NCI-H128 (cell line): ENCODE data around the gene MAP3K8.

Experiments
- DNase-seq: peaks from one replicate; lab custom pipeline; 2025; ENCODE audit not compliant: unreplicated experiment; lab: John Stamatoyannopoulos, UW

Gene MAP3K8

DNA sequence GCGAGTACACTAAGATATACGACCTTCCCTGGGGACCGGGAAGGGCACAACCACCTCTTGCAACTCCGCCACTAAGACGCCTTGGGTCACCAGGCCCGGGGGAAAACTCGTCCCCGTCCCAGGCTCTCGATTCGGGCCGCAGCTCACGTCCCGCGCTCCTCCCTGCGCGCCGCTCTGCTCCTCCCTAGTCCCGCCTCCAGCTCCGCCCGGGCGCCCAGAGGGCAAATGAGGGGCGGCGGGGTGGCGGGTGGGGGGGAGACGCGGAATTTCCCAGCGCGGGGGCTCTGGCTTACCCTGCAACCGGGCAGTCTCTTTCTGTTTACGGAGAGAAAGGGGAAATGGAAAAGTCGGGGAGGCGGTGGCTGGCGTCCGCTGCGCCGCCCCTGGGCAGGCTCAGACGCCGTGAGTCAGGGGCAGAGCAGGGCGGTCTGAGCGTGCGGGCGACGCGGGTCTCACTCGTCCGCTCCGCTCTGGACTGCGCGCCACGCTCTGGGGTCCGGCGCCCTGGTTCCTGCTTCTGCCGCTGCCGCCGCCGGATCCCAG is at the start of gene MAP3K8:
TSS of gene MAP3K8 (plus strand) at position 455 of the 543 bp plus-strand sequence. CDS start 4,755 bp downstream, outside the sequence.
- DNase-seq = peak; percentile 25

- DNase-seq = no peak
Observed at GRCh38 chr10:30384701-30385201, 49.2 kb upstream of the MAP3K8 start.

DNA sequence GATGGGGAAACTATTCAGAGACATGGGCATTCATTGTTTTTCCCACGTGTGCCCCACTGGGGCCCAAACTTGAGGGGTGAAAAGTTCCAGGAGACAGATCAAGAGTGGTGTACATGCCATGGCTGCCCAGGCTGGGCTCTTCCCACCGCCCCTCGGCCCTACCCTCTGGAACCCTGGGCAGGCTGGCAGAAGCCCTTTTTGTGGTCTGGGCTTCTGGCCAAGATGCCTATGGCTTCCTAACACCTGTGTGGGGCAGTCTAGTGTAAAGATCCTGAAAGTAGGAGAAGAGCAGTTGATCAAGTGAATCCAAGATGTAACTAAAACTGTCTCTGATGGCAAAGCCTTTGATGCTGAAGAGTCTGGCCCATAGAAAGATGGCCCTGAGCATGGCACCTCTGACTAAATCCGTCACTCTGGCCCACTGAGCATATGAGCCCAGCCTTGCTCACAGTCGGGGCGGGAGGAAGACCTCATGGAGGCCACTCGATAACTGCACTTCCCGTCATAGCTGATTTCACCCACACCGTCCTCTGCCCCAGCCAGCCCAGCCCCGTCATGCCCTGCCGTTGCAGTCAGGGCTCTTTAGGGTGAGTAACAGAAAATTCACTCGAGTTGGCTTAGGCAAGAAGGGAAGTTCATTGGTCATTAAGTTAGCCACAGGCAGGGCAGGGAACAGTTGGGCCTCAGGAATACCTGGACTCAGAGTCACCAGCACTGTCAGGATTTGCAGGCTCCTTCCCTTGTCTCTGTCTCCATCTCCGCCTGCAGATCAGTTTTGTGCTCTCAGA is 47.0 kb upstream of the MAP3K8 start:
- DNase-seq = no peak

- DNase-seq = no peak
Observed at GRCh38 chr10:30387646-30388243, 46.2 kb upstream of the MAP3K8 start.

- DNase-seq = no peak
Observed at GRCh38 chr10:30389543-30389942, 44.4 kb upstream of the MAP3K8 start.

GRCh38 chr10:30390207-30390606 is 43.8 kb upstream of the MAP3K8 start:
- DNase-seq = no peak

DNA sequence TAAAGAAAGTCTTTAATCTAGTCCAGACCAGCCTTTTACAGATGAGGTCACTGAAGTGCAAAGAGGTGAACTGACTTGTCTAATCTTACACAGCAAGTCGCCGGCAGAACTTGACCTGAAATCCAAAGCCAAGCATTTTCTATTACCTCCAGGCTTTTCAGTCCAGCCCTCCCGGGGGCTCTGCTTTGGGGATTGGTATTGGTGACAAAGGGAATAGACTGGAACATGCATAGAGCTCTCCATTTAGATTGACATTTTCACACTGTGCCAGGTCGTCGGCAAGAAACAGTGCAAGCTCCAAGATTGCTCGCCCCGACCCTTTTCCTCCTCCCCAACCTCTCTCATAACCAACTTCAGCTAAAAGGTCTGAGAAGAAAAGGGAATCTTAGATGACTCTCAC is 42.7 kb upstream of the MAP3K8 start:
- DNase-seq = no peak

DNA sequence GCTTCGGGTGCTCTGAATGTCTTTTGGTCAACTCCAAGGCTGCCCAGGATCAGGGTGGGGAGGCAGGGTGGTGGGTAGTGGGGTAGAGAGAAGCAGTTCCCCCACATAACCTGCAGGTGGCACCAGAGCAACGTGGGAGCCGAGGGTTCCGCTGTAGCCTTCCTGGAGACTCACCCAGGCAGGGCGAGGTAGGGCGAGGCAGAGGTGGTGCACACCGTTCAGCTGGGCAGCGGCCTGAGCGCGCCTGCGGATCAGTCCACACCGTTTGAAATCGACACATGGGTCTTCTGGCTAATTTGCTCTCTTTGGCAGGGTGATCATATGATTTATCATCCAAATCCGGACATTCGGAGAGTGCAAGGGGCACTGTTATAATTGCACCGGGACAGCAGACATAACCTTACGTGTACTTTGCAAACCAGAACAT is 41.4 kb upstream of the MAP3K8 start:
- no peak for DNase-seq

- no peak for DNase-seq
Observed at GRCh38 chr10:30396293-30396692, 37.7 kb upstream of the MAP3K8 start.

GRCh38 chr10:30396698-30397097 is 37.3 kb upstream of the MAP3K8 start:
- DNase-seq = no peak

- no peak for DNase-seq
Observed at GRCh38 chr10:30398193-30398592, 35.8 kb upstream of the MAP3K8 start.

DNA sequence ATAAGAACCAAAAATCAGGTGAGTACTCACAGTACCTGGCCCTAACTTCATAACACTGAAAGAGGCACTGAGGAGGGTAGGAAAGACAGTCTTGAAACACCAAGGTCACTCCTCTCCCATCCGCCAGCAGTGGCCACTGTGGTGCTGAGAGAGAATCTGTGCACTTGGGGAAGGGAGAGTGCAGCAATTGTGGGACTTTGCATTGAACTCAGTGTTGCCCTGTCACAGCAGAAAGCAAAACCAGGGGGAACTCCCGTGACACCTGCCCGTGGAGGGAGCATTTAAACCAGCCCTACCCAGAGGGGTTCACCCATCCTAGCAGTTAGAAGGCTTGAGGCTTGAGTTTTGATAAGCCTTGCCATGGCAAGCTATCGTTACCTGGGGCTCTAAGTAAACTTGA is 35.2 kb upstream of the MAP3K8 start:
- DNase-seq = no peak

- DNase-seq = no peak
Observed at GRCh38 chr10:30403494-30403893, 30.5 kb upstream of the MAP3K8 start.

DNA sequence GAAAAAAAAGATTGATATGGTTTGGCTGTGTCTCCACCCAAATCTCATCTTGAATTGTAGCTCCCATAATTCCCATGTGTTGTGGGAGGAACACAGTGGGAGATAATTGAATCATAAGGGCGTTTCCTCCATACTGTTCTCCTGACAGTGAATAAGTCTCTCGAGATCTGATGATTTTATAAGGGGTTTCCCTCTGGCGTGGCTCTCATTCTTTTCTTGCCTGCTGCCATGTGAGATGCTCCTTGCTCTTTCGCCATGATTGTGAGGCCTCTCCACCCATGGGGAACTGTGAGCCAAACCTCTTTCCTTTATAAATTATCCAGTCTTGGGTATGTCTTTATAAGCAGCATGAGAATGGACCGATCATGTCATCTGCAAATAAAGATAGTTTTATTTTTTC is 29.4 kb upstream of the MAP3K8 start:
- no peak for DNase-seq

DNA sequence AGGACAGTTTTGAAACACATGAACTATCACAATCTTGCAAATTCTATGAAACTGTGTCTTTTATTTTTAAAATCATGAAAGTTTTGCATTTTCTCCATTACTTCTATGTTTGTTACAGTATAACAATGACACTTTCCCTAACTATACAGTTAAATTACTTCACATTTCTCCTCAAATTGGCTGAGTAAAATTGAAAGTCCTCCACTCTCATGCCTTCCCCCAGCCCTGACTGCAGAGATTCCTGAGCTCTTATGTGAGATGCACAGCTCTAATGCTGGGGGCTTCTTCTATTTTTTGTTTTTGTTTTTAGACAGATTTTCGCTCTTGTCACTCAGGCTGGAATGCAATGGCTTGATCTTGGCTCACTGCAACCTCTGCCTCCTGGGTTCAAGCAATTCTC is 22.7 kb upstream of the MAP3K8 start:
- DNase-seq = no peak

- no peak for DNase-seq
Observed at GRCh38 chr10:30412901-30413300, 21.1 kb upstream of the MAP3K8 start.

GRCh38 chr10:30413996-30414576 is 19.9 kb upstream of the MAP3K8 start:
- no peak for DNase-seq

- no peak for DNase-seq
Observed at GRCh38 chr10:30415593-30415992, 18.4 kb upstream of the MAP3K8 start.

DNA sequence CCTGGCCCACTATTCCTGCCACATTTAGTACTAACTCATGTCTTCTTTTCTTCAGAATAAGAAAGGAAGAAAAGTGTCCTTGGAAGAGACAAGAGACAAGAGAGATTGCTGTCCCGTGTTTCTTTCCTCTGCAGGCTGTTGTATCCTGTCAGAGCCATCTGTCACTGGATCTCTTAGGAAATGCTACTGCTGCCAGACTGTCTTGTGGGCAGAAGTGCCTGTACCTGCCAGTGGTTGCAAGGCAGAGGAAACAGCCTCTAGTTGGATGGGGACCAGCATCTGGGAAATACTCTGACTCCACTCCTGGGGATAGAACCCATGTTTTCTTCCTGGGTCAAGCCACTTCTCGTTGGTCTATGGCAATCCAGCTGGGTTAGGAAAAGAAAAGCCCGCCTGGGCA is 16.7 kb upstream of the MAP3K8 start:
- no peak for DNase-seq

DNA sequence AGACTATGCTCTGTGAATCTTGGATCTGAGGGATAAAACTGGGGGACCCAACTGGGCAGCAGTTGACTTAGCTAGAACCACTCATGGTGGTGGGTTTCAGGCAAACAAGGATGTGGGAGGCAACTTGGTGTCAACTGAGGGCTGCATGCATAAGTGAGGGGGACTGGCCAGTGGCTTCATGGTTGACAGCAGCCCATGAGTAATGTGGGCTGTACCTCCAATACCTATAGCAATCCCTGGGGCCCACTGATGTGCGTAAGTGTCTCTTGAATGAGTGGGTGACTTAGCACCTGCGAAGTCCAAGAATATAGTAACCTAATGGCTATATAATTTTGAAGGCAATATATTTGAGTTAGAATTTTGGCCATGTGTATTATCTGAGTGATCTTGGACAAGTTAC is 13.7 kb upstream of the MAP3K8 start:
- no peak for DNase-seq

DNA sequence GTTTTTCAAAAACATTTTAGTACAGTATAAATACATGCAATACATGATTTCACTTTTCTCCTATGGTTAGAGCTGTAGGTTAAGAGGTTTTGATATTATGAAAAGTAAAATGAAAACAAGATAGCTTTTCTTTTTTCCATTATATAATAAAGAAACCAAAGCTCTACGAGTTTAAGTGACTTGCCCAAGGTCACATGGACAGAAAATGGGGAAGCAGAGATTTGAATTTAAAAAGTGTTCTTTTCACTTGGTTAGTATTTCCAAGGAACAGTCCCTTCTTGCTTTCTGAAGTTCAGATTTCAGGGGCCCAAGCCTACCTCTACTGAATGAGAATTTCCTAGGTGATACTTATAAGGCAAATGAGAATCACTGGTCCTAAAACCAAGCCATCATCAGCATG is 13.2 kb upstream of the MAP3K8 start:
- DNase-seq = no peak

GRCh38 chr10:30422151-30422695 is 11.8 kb upstream of the MAP3K8 start:
- DNase-seq = no peak
